Measurements from ENCODE around the gene UNCX. TPM values are rescaled to one million over a fixed set of nuclear protein-coding genes. Genes with fewer than 3 reads are reported as not detected.

Gene UNCX
- total RNA-seq, 4 donors from 2014 or later = not detected

DNA sequence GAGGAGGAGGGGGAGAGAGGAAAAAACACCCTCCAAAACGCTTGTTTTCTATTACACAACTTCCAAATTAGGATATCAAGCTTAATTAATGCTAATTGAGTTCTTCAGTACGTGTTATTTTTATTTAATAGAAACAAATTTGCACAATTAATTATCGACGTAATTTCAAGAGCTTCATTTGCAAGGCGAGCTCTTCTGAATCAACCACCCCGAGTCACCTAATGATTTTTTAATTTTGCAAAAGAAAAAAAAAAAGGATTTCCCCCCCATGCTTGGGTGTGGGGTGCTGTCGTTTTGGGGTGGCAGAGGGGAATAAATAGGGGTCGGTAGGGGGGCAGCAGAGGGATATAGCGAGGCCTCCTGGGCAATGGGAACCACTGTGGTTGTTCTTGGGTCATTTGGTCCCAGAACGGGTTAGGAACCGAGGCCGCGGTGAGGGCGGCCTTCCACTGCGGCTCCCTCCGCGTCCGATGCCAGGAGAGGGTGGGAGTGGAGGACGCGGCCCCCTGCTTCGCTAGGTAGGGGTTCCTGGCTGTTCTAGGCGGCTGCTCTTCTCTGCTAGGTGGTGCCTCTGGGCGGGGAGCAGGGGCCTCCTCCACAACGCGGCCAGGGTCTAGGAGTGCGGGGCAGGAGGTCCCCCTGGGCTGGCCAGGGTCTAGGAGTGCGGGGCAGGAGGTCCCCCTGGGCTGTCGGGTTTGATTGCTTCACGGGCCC, 7.3 kb downstream of the UNCX start:
- no peak for ATAC-seq (ENCODE audit: low FRiP score)
- TF ChIP-seq, protein P1, sequence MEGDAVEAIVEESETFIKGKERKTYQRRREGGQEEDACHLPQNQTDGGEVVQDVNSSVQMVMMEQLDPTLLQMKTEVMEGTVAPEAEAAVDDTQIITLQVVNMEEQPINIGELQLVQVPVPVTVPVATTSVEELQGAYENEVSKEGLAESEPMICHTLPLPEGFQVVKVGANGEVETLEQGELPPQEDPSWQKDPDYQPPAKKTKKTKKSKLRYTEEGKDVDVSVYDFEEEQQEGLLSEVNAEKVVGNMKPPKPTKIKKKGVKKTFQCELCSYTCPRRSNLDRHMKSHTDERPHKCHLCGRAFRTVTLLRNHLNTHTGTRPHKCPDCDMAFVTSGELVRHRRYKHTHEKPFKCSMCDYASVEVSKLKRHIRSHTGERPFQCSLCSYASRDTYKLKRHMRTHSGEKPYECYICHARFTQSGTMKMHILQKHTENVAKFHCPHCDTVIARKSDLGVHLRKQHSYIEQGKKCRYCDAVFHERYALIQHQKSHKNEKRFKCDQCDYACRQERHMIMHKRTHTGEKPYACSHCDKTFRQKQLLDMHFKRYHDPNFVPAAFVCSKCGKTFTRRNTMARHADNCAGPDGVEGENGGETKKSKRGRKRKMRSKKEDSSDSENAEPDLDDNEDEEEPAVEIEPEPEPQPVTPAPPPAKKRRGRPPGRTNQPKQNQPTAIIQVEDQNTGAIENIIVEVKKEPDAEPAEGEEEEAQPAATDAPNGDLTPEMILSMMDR (IDR thresholded peaks at IDR 0.05) = no peak
- no peak for DNase-seq (ENCODE audit: low spot score)

DNA sequence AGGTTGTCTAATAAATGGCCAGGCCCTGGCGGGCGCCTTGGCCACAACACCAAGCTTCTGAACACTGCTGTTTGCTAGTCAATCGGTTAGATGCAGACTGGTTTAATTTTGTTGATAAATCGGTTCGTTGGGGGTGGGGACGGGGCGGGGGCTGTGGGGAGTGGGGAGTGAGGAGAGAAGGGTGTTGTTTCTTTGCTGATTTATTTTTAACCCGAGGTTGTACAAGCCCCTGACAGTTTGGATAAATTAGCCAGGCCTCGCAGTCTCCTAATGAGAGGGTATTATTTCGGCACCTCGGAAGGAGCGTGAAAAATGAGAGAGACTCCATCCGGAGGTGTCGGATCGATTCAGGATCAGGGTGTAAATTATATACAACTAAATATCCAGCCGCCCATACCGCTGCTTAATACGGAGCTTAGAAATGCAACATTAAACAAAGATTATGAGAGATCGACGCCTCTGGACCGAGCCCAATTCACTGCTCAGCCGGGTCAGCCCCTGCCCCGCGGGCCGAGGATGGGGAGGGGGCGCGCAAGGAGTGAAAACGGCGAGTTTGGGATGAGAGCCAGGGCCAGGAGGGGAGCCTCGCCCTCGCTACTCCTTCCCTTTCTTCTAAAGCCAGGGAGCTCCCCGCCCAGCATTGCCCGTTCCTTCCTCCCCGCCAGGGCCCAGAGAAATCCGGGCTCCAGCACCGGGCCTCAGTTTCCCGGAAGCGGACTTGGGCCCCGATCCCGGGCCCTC, 8.0 kb downstream of the UNCX start:
- ATAC-seq (ENCODE audit: low FRiP score) (no peak), DNase-seq (ENCODE audit: low spot score) (no peak)
- TF ChIP-seq, protein P1 (IDR thresholded peaks at IDR 0.05) = no peak

DNA sequence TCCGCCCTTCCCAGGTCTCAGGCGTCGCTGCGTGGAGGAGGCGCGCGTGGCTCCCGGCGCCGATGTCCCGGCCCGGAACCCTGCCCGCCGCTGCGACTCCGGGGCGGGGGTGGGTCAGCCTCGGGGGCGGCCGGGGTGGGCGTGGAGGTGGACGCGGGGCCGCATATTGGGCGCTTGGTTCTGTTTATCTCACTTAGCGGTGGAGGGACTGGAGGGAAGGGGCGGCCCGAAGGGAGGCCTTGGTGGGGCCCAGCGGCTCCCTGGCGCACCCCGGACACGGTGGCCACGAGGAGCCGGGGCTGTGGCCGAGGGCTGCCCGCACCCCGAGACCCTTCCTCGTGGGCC, 8.6 kb downstream of the UNCX start:
- ATAC-seq (ENCODE audit: low FRiP score) (no peak), DNase-seq (ENCODE audit: low spot score) (no peak)
- TF ChIP-seq, protein P1 (IDR thresholded peaks at IDR 0.05) = no peak

DNA sequence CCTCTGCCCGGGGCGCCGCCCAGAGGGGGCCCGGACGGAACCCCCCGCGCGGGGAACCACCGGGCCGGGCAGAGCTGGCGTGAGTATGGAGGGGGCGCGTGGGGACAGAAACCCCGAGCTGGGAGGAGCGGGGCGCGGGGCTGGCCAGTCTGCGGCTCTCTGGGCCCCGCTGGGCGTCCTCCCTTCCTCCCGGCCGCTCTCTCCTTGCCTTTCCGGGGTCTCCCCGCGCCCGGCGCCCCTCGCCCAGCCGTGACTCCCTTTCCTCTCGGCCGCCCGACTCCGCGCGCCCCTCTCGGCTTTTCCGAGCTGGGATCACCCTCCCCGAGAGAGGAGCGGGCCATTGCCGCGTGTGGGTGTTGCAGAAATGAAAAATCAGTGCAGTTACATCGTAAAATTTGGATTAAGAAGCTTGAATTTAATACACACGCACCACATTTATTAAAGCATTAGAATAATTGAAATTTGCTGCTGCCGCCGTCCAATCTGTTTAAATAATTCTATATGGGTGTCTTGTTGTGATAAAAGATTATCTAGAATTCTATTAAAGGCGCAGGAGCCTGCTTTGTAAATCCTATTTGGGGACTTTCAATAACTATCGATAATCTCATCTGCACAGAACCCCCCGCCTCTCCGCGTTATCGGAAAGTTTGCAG, 9.1 kb downstream of the UNCX start:
- DNase-seq (ENCODE audit: low spot score) (no peak), ATAC-seq (ENCODE audit: low FRiP score) (no peak)
- TF ChIP-seq, protein P1 (IDR thresholded peaks at IDR 0.05) = no peak

DNA sequence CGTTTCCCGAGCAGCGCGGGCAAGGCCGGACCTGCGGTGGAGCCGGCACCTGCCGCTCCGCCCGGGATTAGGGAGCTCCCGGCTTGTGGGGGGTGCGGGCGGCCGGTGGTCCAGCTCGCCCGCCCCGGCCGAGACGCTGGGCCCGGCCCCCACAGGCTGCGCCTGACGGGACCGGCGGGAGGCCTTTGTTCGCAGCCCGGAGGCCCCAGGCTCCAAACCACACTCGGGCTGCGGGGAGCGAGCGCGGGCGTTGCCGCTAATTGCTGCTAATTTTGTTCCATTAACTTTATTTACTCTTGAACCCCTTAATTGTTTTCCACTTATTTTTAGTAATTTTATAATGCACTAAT, 9.6 kb downstream of the UNCX start:
- DNase-seq (ENCODE audit: low spot score) = no peak
- no peak for ATAC-seq (ENCODE audit: low FRiP score)
- TF ChIP-seq, protein P1 (IDR thresholded peaks at IDR 0.05) = no peak

DNA sequence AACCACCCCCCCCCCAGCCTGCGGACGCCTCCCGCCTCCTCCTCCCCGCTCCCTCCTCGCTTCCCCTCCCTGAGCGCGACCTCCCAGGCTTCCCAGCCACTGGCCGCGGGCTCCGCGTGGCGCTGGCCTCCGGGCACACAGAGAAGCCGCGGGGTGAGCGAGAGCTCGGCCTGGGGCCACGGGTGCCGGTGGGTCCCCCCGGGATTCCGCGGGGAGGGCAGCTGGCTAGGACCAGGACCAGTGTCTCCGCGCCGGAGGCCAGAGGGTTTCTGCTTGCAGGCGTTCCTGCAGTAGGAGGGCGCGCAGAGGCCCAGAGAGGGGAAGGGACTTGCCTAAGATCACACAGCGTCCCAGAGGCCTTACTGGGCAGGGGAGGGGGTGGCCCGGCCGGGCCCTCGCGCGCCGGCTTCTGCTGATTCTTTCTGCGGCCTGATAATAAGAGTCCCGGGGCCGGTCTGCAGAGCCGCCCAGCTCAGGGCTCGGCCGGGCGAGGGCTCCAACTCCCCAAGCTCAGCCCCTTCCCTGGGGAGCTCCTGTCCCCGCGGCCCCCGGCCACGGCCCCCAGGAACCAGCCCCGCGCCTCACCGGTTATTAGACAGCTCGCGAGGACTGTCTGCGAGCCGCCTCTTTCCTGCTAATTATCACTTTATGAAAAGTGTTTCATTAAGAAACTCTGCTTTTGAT, 10.1 kb downstream of the UNCX start:
- no peak for DNase-seq (ENCODE audit: low spot score)
- no peak for ATAC-seq (ENCODE audit: low FRiP score)
- TF ChIP-seq, protein P1 (IDR thresholded peaks at IDR 0.05) = no peak

All from omental fat pad (tissue), 4 donors.